Fibroblast of mammary gland (primary cell): ENCODE results near the gene RIPK4.
A peak's percentile ranks its signal among the peaks of the same experiment; 100 is the strongest.

Experiments used
- DNase-seq: peaks from one replicate; pipeline ENCODE4 v3.0.0-alpha.2; 2010; ENCODE audit warnings: low read depth
- H3K4me3 ChIP-seq: 2 replicates; pipeline ENCODE4 v1.5.1; 2011; ENCODE audit warnings: low read depth, mild to moderate bottlenecking, low read length, moderate library complexity; ENCODE audit not compliant: control insufficient read depth
- CTCF ChIP-seq: conservative IDR thresholded peaks from 2 replicates; pipeline ENCODE4 v1.5.1; 2011; ENCODE audit warnings: low read depth, low read length, inconsistent platforms; ENCODE audit not compliant: control insufficient read depth, insufficient read depth

Gene RIPK4

GRCh38 chr21:41769933-41770332 lies 3.1 kb upstream of the RIPK4 start:
- no peak for DNase-seq
- no peak overlapping the region for H3K4me3 ChIP-seq
- no peak for TF ChIP-seq CTCF

GRCh38 chr21:41769521-41769920 lies 2.7 kb upstream of the RIPK4 start:
- no peak overlapping the region for H3K4me3 ChIP-seq
- no peak for TF ChIP-seq CTCF
- DNase-seq, result no peak

- no peak for DNase-seq
- H3K4me3 ChIP-seq, result no peak overlapping the region
- TF ChIP-seq CTCF, result no peak
Measured at GRCh38 chr21:41769111-41769510, 2.3 kb upstream of the RIPK4 start.

- peak; percentile 79 for DNase-seq
- peak overlapping the region; percentile 17 for H3K4me3 ChIP-seq
- TF ChIP-seq CTCF, result peak; percentile 28
Measured at GRCh38 chr21:41768437-41769042, 1.7 kb upstream of the RIPK4 start.

- no peak for TF ChIP-seq CTCF
- no peak for DNase-seq
Measured at GRCh38 chr21:41767606-41768436, 969 bp upstream of the RIPK4 start.

GRCh38 chr21:41765973-41766882 lies 624 bp downstream of the RIPK4 start:
- TF ChIP-seq CTCF, result no peak
- H3K4me3 ChIP-seq, result no peak overlapping the region
- DNase-seq, result no peak

More at GRCh38 chr21:41767606-41768436, 969 bp upstream of the RIPK4 start:
- no peak overlapping the region for H3K4me3 ChIP-seq
